Parathyroid adenoma (tissue), 2 donors: ENCODE data around the gene BANP.

Experiments used
- H2AFZ ChIP-seq: fragments of 300-600 bp; sonication (generic); one replicate; pipeline ENCODE4 v1.7.0; 2017; ENCODE audit warnings: antibody characterized with exemption, mild to moderate bottlenecking
- H3K27ac ChIP-seq: fragments of 300-600 bp; sonication (generic); one replicate; pipeline ENCODE4 v1.7.0; 2017
- H3K27me3 ChIP-seq: fragments of 300-600 bp; sonication (generic); one replicate; pipeline ENCODE4 v1.7.0; 2017; ENCODE audit warnings: low read length; ENCODE audit not compliant: control insufficient read depth, insufficient read depth
- H3K36me3 ChIP-seq: fragments of 300-600 bp; sonication (generic); one replicate; pipeline ENCODE4 v1.7.0; 2017; ENCODE audit warnings: low read length; ENCODE audit not compliant: control insufficient read depth, insufficient read depth
- H3K4me1 ChIP-seq: fragments of 300-600 bp; sonication (generic); one replicate; pipeline ENCODE4 v1.7.0; 2017; ENCODE audit warnings: control low read depth
- H3K4me2 ChIP-seq: fragments of 300-600 bp; sonication (generic); one replicate; pipeline ENCODE4 v1.7.0; 2017; ENCODE audit warnings: low read length
- H3K4me3 ChIP-seq: fragments of 300-600 bp; sonication (generic); one replicate; pipeline ENCODE4 v1.7.0; 2017; ENCODE audit warnings: low read depth, low read length
- H3K79me2 ChIP-seq: fragments of 300-600 bp; sonication (generic); one replicate; pipeline ENCODE4 v1.7.0; 2017; ENCODE audit warnings: control low read depth
- H3K9ac ChIP-seq: fragments of 300-600 bp; sonication (generic); one replicate; pipeline ENCODE4 v1.7.0; 2017; ENCODE audit warnings: mild to moderate bottlenecking
- H3K9me3 ChIP-seq: fragments of 300-600 bp; sonication (generic); one replicate; pipeline ENCODE4 v1.7.0; 2017; ENCODE audit warnings: low read length; ENCODE audit not compliant: control insufficient read depth
- TF ChIP-seq, protein P1 (sequence below): fragments of 300-600 bp; sonication (generic); IDR thresholded peaks from one replicate; pipeline ENCODE4 v1.7.0; 2017; ENCODE audit warnings: antibody characterized with exemption, mild to moderate bottlenecking
- donor health status: primary hyperparathyroidism.

The BANP gene

GRCh38 chr16:88061346-88062110, 110.3 kb downstream of the BANP start:
- Histone ChIP-seq H2AFZ (no peak overlapping the region), H3K27ac (no peak overlapping the region), H3K9me3 (no peaks in the 10 kb centered on the region), H3K9ac (no peak overlapping the region), H3K4me3 (no peak overlapping the region), H3K36me3 (no peaks in the 10 kb centered on the region), H3K79me2 (no peaks in the 10 kb centered on the region), H3K27me3 (no peaks in the 10 kb centered on the region), H3K4me2 (no peak overlapping the region), H3K4me1 (no peaks in the 10 kb centered on the region)
- TF ChIP-seq, protein P1, sequence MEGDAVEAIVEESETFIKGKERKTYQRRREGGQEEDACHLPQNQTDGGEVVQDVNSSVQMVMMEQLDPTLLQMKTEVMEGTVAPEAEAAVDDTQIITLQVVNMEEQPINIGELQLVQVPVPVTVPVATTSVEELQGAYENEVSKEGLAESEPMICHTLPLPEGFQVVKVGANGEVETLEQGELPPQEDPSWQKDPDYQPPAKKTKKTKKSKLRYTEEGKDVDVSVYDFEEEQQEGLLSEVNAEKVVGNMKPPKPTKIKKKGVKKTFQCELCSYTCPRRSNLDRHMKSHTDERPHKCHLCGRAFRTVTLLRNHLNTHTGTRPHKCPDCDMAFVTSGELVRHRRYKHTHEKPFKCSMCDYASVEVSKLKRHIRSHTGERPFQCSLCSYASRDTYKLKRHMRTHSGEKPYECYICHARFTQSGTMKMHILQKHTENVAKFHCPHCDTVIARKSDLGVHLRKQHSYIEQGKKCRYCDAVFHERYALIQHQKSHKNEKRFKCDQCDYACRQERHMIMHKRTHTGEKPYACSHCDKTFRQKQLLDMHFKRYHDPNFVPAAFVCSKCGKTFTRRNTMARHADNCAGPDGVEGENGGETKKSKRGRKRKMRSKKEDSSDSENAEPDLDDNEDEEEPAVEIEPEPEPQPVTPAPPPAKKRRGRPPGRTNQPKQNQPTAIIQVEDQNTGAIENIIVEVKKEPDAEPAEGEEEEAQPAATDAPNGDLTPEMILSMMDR: no peak

DNA sequence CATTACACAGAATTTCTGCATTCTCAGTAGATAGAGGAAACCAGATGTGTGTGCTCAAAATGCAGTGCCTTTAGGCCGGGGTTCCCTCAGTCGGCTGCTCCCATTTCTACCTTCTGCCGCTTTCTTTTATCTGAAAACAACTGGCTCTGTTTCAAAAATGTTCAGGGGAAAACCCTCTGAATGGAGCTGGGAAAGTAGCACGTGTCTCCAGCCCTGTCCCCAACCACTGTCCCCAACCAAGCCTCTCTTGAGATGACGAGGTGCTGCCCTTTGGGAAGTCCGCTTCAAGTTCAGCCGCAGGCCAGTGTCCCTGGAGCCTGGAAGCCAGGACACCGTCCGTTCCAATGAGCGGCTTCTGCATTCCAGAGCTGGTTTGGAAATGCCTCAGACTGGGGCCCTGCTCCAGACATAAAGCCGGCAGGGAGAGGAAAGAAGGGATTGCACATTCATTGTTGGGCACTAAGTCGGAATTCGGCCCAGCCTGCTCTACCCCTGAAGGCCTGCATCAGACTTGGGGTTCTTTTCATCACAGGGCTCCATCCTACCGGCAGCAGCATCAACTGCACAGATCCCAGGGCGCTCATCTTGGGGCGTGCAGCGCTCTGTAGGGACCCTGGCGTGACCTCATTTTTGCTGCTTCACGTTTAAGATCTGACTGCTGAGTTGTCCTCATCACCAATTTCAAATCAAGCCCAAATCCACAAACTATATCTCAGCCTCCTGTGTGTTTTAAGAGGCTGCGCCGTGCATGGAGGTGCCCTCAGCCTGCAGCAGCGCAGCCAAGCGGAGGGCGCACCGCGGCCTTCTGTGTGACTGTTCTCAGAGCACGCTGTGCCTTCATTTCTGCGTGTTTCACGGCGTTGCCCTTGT, 111.3 kb downstream of the BANP start:
- H3K4me2 ChIP-seq: no peak overlapping the region
- TF ChIP-seq, protein P1: no peak
- H3K9me3 ChIP-seq: no peaks in the 10 kb centered on the region
- H3K79me2 ChIP-seq: no peaks in the 10 kb centered on the region
- H3K4me1 ChIP-seq: no peaks in the 10 kb centered on the region
- H3K36me3 ChIP-seq: no peaks in the 10 kb centered on the region
- no peak overlapping the region for H3K9ac ChIP-seq
- H3K27ac ChIP-seq: no peak overlapping the region
- H3K4me3 ChIP-seq: no peak overlapping the region
- no peaks in the 10 kb centered on the region for H3K27me3 ChIP-seq
- no peak overlapping the region for H2AFZ ChIP-seq

- no peak overlapping the region for H3K4me3 ChIP-seq
- TF ChIP-seq, protein P1: no peak
- no peak overlapping the region for H2AFZ ChIP-seq
- no peak overlapping the region for H3K4me2 ChIP-seq
- no peak overlapping the region for H3K9ac ChIP-seq
- H3K79me2 ChIP-seq: no peaks in the 10 kb centered on the region
- no peaks in the 10 kb centered on the region for H3K36me3 ChIP-seq
- no peaks in the 10 kb centered on the region for H3K27me3 ChIP-seq
- H3K4me1 ChIP-seq: no peaks in the 10 kb centered on the region
- H3K27ac ChIP-seq: no peak overlapping the region
- no peaks in the 10 kb centered on the region for H3K9me3 ChIP-seq
Measured at GRCh38 chr16:88063211-88063773, 112.1 kb downstream of the BANP start.

DNA sequence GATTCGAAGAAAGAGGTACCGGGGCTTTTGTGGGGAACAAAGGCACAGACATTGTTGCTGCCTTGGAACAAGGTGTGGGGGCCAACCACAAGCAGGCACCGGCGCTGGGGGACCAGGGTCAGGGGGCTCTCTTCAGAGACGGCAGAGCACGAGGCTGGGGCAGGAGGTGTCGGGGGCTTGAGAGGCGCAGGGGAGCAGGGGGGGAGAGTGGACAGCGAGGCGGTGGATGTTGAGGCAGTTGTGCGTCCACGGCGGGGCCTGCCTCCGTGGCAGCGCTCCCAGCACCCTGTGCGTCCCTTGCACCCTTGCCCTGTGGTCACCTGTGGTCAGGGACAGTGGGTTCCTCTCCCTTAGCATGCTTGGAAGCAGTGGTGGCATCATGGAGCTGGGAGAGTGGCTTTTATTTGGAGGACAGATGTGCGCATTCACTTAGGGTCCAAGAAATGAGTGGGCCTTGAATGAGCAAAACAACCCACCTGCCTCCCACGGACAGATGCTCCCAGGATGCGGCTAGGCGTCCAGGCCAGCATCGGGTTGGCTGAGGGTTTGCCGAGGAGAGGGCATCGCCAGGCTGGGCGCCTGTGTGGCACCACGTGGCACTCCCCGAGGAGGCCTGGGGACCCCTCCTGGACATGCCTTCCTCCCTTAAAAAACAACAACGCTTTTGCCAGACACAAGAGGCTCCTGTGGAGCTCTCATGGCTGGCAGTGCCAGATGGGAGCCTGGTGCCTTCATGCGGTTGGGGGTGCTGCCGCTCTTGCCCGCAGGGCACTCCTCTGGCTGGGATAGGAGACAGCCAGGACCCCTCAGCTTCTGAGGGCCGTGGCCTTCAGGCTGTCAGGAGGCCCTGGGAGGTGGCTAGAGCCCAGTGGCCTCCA, 113.0 kb downstream of the BANP start:
- H3K36me3 ChIP-seq: no peaks in the 10 kb centered on the region
- no peak overlapping the region for H3K27ac ChIP-seq
- TF ChIP-seq, protein P1: no peak

More for the DNA sequence above, 113.0 kb downstream of the BANP start:
- no peaks in the 10 kb centered on the region for H3K4me1 ChIP-seq
- no peaks in the 10 kb centered on the region for H3K79me2 ChIP-seq
- H3K4me3 ChIP-seq: no peak overlapping the region
- no peak overlapping the region for H3K4me2 ChIP-seq
- H3K27me3 ChIP-seq: no peaks in the 10 kb centered on the region
- H3K9me3 ChIP-seq: no peaks in the 10 kb centered on the region
- H3K9ac ChIP-seq: no peak overlapping the region
- H2AFZ ChIP-seq: no peak overlapping the region
